Pancreas (tissue), 10 donors: ENCODE results near the gene WDR43. TPM values are rescaled to one million over a fixed set of nuclear protein-coding genes. Genes with fewer than 3 reads are reported as not detected.

Source experiments
- ATAC-seq, 4 donors: fragments of 200-7000 bp; cut with Tn5 transposase; one replicate each; pipeline versions ENCODE4 v1.8.0 to v1.9.1; 2020; ENCODE audit warnings: mild to moderate bottlenecking in 4 of 4, moderate library complexity in 4 of 4
- DNase-seq, 6 donors: peaks; one replicate each; pipeline ENCODE4 v3.0.0-alpha.2; 2020
- FAIRE-seq: peaks from 2 replicates; lab custom pipeline; 2012; peaks lifted over from hg19 to GRCh38; lab: Jason Lieb, UNC
- H3K27ac ChIP-seq, 4 donors: fragments of 200-600 bp; sonication (generic); 1 replicate in 3 of 4; 2 replicates in 1 of 4; pipeline versions ENCODE4 v1.5.0 to v1.8.0; 2020
- H3K27me3 ChIP-seq, 4 donors: fragments of 200-600 bp; one replicate each; pipeline ENCODE4 v1.8.0; 2021
- H3K36me3 ChIP-seq, 3 donors: fragments of 200-600 bp; sonication (generic) in 1 of 3; one replicate each; pipeline versions ENCODE4 v1.5.0 to v1.8.0; 2020 to 2021
- H3K4me1 ChIP-seq, 3 donors: fragments of 200-600 bp; one replicate each; pipeline ENCODE4 v1.8.0; 2021
- H3K4me3 ChIP-seq, 4 donors: fragments of 200-600 bp; sonication (generic) in 2 of 4; one replicate each; pipeline versions ENCODE4 v1.5.0 to v1.8.0; 2020 to 2021
- H3K9me3 ChIP-seq, 4 donors: fragments of 200-600 bp; one replicate each; pipeline ENCODE4 v1.8.0; 2021
- CTCF ChIP-seq, 4 donors: fragments of 200-600 bp; sonication (generic) in 3 of 4; IDR thresholded peaks; one replicate each; pipeline versions ENCODE4 v1.5.0 to v1.8.0; 2021; ENCODE audit warnings: antibody characterized with exemption in 4 of 4
- WGBS, 2 donors: extraction: QIAGEN DNeasy Blood & Tissue Kit; methylation state at CpG; one replicate each; pipeline ENCODE4 v1.1.7; 2013; 5-methylcytosine and 5-hydroxymethylcytosine counted together
- intact Hi-C, 3 donors: fragments of 100-400 bp; cut with DNase I; formaldehyde crosslinking; loops; one replicate each; pipeline versions ENCODE4 v1.11.1 to v1.14.2; 2022
- polyA plus RNA-seq, 2 donors: library from polyadenylated mRNA; stranded (reverse); fragments of 200-250 nt; gene quantifications; one replicate each; pipeline ENCODE4 v1.2.3, GENCODE V29; 2013
- total RNA-seq, 6 donors: library from RNA; stranded (reverse); fragmentation: NEBNext Ultra II Directional in 4 of 6; extraction: Animal tissue kit (Norgen Biotek cat#: 25700) in 4 of 6; gene quantifications; one replicate each; pipeline versions ENCODE4 v1.2.1 to v1.2.4, GENCODE V29; 2021 to 2023
- donor health status: healthy with polysubstance abuse.
- donor health status: DM: no; HTN: no; CAD: no; lungs with moderate emphysema.
- donor health status: DM: no; HTN: no; CAD: no.
- donor health status: control.
- donor health status: control.
- donor health status: Bipolar disorder and iron deficiency.
- donor health status: DM: yes; HTN: yes; CAD: no.
- donor health status: DM: no; HTN: no; CAD: no.
- donor health status: DM: no; HTN: no; CAD: no.
- donor health status: DM: yes; HTN: yes; CAD: no.

Gene WDR43
- total and polyA plus RNA-seq, 8 donors, result 4.5 to 31.9 (median 22.6) TPM

- Histone ChIP-seq H3K4me3 (no peak overlapping the region), H3K4me1 (no peaks in the 10 kb centered on the region), H3K9me3 (no peaks in the 10 kb centered on the region), H3K36me3 (peaks cover 0 to 32% (median 10%) of the 10 kb centered on the region in 3 donors), H3K27ac (no peak overlapping the region), H3K27me3 (no peaks in the 10 kb centered on the region)
- ATAC-seq (no peak), DNase-seq (no peak), FAIRE-seq (no peak)
- WGBS, 2 donors, result 91 to 93% methylated on average over 1 of the region's 1 CpG
- no peak for TF ChIP-seq CTCF (IDR thresholded peaks at IDR 0.05)
- intact Hi-C loops, result no loop called here
Observed at GRCh38 chr2:28915939-28916338, 21.5 kb downstream of the WDR43 start.

GRCh38 chr2:28926847-28927246, 32.4 kb downstream of the WDR43 start:
- H3K36me3 ChIP-seq, result peaks cover 0 to 61% (median 15%) of the 10 kb centered on the region in 3 donors
- ATAC-seq, result no peak
- no peaks in the 10 kb centered on the region for H3K27me3 ChIP-seq
- H3K4me3 ChIP-seq, result no peak overlapping the region
- FAIRE-seq, result no peak
- no peaks in the 10 kb centered on the region for H3K9me3 ChIP-seq
- no peak for TF ChIP-seq CTCF (IDR thresholded peaks at IDR 0.05)
- DNase-seq, result no peak
- no peaks in the 10 kb centered on the region for H3K4me1 ChIP-seq
- no peak overlapping the region for H3K27ac ChIP-seq
- intact Hi-C loops, result no loop called here
- 92 to 96% methylated on average over 4 of the region's 4 CpGs for WGBS, 2 donors

- DNase-seq (no peak), ATAC-seq (no peak), FAIRE-seq (no peak)
- intact Hi-C loops, result no loop called here
- WGBS, 2 donors, result 93 to 97% methylated on average over 2 of the region's 2 CpGs
- no peaks in the 10 kb centered on the region for H3K27me3 ChIP-seq
- H3K27ac ChIP-seq, result no peak overlapping the region
- H3K36me3 ChIP-seq, result peaks cover 0 to 61% (median 15%) of the 10 kb centered on the region in 3 donors
- TF ChIP-seq CTCF (IDR thresholded peaks at IDR 0.05), result no peak
- H3K4me3 ChIP-seq, result no peak overlapping the region
- H3K9me3 ChIP-seq, result no peaks in the 10 kb centered on the region
- no peaks in the 10 kb centered on the region for H3K4me1 ChIP-seq
Observed at GRCh38 chr2:28927469-28927868, 33.0 kb downstream of the WDR43 start.

GRCh38 chr2:28927878-28928277, 33.4 kb downstream of the WDR43 start:
- DNase-seq (no peak), ATAC-seq (no peak), FAIRE-seq (no peak)
- TF ChIP-seq CTCF (IDR thresholded peaks at IDR 0.05), result no peak
- H3K9me3 ChIP-seq, result no peaks in the 10 kb centered on the region
- no peaks in the 10 kb centered on the region for H3K27me3 ChIP-seq
- H3K36me3 ChIP-seq, result peaks cover 0 to 57% (median 15%) of the 10 kb centered on the region in 3 donors
- H3K4me3 ChIP-seq, result no peak overlapping the region
- no peaks in the 10 kb centered on the region for H3K4me1 ChIP-seq
- intact Hi-C loops, result no loop called here
- no peak overlapping the region for H3K27ac ChIP-seq
- WGBS, 2 donors, result 92 to 100% methylated on average over 1 of the region's 1 CpG

- no peak for TF ChIP-seq CTCF (IDR thresholded peaks at IDR 0.05)
- no peaks in the 10 kb centered on the region for H3K4me1 ChIP-seq
- no peak overlapping the region for H3K27ac ChIP-seq
- DNase-seq (no peak), ATAC-seq (no peak), FAIRE-seq (no peak)
- no peaks in the 10 kb centered on the region for H3K9me3 ChIP-seq
- H3K4me3 ChIP-seq, result no peak overlapping the region
- intact Hi-C loops, result no loop called here
- peaks cover 0 to 47% (median 19%) of the 10 kb centered on the region in 3 donors for H3K36me3 ChIP-seq
- H3K27me3 ChIP-seq, result no peaks in the 10 kb centered on the region
- 64 to 78% methylated on average over 4 of the region's 4 CpGs for WGBS, 2 donors
Observed at GRCh38 chr2:28929581-28929980, 35.1 kb downstream of the WDR43 start.
